ENCODE measurements around the gene ZNF710. TPM values are rescaled to one million over a fixed set of nuclear protein-coding genes. Genes with fewer than 3 reads are reported as not detected.

ZNF710 gene
- polyA plus RNA-seq, 1 experiment: 2.2 TPM

DNA sequence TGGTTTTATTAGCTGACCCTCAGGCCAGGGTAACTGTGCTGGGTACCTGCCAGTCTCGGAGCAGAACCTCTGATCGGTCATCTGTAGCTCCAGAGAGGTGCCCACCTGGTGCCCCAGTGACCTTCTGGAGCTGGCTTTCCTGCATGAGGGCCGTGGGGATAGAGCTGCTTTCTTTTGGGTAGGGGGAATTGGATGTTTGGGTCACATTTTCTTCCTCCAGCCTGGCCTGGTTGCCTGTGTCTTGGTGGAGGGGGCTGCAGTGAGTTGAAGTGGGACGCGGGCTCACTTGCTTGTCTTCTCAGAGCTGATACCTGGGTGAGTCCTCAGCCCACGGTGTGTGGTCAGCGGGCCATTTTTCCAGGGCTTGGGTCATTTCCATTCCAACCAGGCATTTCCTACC is 2.6 kb downstream of the ZNF710 start:
- Histone ChIP-seq H3K4me3 (ENCODE audit: low read depth, low read length) (0 out of 2 replicates have a peak overlapping the region, but pooled peaks have one; percentile 4), H3K9me3 (ENCODE audit: control insufficient read depth, insufficient read depth, low read length) (no peaks in the 10 kb centered on the region; the same call in 1 of the 2 replicates), H3K27ac (ENCODE audit: low read depth, low read length) (peak overlapping the region; percentile 99), H3K27me3 (ENCODE audit: control insufficient read depth, insufficient read depth, low read length) (no peaks in the 10 kb centered on the region)
- ChIA-PET CTCF (interaction anchor here (0.5 to 2.2 kb wide), 4 partner anchors 14 to 68 kb away, joined by 3 to 8 read pairs (median 5); no protein-coding TSS in a partner anchor), POLR2A (interaction anchor here (1.1 to 1.3 kb wide), 3 partner anchors 21 to 197 kb away, joined by 3 to 4 read pairs (median 3); partner anchors contain the start of gene SEMA4B)
- no peak for DNase-seq (ENCODE audit: low read depth, low spot score)
- TF ChIP-seq, protein P1, sequence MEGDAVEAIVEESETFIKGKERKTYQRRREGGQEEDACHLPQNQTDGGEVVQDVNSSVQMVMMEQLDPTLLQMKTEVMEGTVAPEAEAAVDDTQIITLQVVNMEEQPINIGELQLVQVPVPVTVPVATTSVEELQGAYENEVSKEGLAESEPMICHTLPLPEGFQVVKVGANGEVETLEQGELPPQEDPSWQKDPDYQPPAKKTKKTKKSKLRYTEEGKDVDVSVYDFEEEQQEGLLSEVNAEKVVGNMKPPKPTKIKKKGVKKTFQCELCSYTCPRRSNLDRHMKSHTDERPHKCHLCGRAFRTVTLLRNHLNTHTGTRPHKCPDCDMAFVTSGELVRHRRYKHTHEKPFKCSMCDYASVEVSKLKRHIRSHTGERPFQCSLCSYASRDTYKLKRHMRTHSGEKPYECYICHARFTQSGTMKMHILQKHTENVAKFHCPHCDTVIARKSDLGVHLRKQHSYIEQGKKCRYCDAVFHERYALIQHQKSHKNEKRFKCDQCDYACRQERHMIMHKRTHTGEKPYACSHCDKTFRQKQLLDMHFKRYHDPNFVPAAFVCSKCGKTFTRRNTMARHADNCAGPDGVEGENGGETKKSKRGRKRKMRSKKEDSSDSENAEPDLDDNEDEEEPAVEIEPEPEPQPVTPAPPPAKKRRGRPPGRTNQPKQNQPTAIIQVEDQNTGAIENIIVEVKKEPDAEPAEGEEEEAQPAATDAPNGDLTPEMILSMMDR (IDR thresholded peaks at IDR 0.05; ENCODE audit: low read depth, low read length): no peak

DNA sequence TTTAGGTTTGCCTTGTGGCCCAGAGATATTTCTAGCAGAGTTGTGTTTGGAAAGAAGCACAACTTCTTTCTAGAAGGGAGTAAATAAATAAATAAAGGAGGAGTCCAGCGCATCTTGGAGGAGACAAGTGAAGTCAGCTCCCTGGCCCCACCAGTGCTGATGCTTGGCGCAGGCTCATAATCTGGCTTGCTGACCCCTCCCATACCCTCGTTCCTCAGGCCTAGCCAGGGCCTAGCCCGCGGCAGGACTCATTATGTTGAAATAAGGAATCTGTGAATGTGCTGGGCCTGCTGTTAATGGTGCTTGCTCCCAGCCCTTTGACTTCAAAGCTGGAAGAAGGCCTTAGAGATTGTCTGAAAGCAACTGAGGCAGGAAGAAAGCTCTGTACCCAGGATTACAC is 3.1 kb downstream of the ZNF710 start:
- H3K9me3 ChIP-seq (ENCODE audit: control insufficient read depth, insufficient read depth, low read length): no peaks in the 10 kb centered on the region; the same call in 1 of the 2 replicates
- CTCF ChIA-PET: interaction anchor here (0.5 to 2.2 kb wide), 4 partner anchors 13 to 217 kb away, joined by 3 to 8 read pairs (median 4); no protein-coding TSS in a partner anchor
- H3K27me3 ChIP-seq (ENCODE audit: control insufficient read depth, insufficient read depth, low read length): no peaks in the 10 kb centered on the region
- POLR2A ChIA-PET: interaction anchor here (0.6 to 1.3 kb wide), 4 partner anchors 21 to 197 kb away, joined by 3 to 9 read pairs (median 4); partner anchors contain the start of gene SEMA4B
- DNase-seq (ENCODE audit: low read depth, low spot score): no peak
- H3K4me3 ChIP-seq (ENCODE audit: low read depth, low read length): peak overlapping the region; percentile 29
- H3K27ac ChIP-seq (ENCODE audit: low read depth, low read length): peak overlapping the region; percentile 99
- TF ChIP-seq, protein P1 (IDR thresholded peaks at IDR 0.05; ENCODE audit: low read depth, low read length): no peak

DNA sequence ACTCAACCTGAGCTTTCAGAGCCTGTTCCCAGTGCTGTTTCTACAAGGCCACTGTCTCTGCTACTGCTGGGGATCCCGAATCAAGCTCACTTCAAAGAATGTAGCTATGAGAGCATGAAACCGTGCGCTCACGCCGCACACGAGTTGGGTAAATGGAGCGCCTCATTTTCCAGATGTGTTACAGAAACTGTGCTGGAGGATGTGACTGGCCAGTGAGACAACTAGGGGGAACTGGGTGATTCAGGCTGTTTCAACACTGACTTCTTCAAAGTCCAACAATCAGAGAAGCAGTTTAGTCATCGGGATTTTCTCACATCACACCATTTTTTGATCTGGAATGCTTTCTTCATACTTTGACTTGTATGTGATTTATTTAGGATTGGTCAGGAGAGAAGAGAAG is 3.5 kb downstream of the ZNF710 start:
- POLR2A ChIA-PET: interaction anchor here (0.6 to 1.3 kb wide), 4 partner anchors 20 to 196 kb away, joined by 3 to 9 read pairs (median 4); partner anchors contain the start of gene SEMA4B
- Histone ChIP-seq H3K9me3 (ENCODE audit: control insufficient read depth, insufficient read depth, low read length) (peaks cover under 1% of the 10 kb centered on the region), H3K27me3 (ENCODE audit: control insufficient read depth, insufficient read depth, low read length) (no peaks in the 10 kb centered on the region), H3K4me3 (ENCODE audit: low read depth, low read length) (peak overlapping the region; percentile 29), H3K27ac (ENCODE audit: low read depth, low read length) (peak overlapping the region; percentile 99)
- DNase-seq (ENCODE audit: low read depth, low spot score): peak; percentile 92
- CTCF ChIA-PET: interaction anchor here (0.7 to 2.2 kb wide), 3 partner anchors 13 to 216 kb away, joined by 3 to 8 read pairs (median 3); no protein-coding TSS in a partner anchor
- TF ChIP-seq, protein P1 (IDR thresholded peaks at IDR 0.05; ENCODE audit: low read depth, low read length): no peak

DNA sequence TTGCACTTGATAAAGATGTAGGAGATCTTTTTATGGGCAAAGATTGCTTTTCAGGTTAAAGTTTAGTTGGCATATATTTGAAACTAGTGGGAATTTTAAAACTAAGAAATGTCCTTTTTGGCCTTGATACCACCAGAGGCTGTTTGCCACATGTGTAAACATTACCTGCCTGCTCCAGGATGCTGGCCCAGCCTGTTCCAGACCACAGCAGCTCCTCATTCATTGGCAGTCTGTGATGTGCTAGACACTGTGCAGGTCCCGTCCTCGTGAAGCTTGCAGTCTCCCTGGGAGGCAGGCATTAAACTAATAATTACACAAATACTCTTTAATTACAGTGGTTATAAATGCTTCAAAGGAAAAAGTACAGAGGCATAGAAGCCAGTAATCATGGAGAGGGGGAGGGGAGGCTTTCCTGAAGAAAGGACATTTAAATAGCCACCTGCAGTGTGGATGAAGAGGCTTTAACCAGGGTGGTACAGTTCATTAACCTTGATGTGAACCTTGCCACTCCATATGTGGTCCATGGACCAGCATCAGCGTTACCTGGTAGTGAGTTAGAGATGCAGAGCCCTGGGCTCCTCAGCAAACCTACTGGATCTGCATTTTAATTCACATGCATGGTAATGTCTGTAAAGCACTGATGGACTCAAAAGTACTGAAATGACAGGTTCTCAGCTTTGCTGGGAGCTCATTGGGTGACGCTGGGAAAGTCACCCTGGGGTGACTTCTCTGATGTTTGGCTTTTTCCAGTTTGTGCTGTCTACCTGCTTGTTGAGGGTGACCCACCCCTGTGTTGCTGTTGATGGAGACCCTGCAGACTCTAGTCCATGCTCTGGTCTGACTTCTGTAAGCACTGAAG is 5.3 kb downstream of the ZNF710 start:
- no peak overlapping the region for H3K4me3 ChIP-seq (ENCODE audit: low read depth, low read length)
- TF ChIP-seq, protein P1 (IDR thresholded peaks at IDR 0.05; ENCODE audit: low read depth, low read length): no peak
- no peak for DNase-seq (ENCODE audit: low read depth, low spot score)
- no peaks in the 10 kb centered on the region for H3K27me3 ChIP-seq (ENCODE audit: control insufficient read depth, insufficient read depth, low read length)
- peaks cover 14% of the 10 kb centered on the region for H3K9me3 ChIP-seq (ENCODE audit: control insufficient read depth, insufficient read depth, low read length)
- no peak overlapping the region for H3K27ac ChIP-seq (ENCODE audit: low read depth, low read length)
- POLR2A ChIA-PET: interaction anchor here (0.6 kb wide), 1 partner anchor 37 kb away, joined by 3 read pairs; no protein-coding TSS in a partner anchor
- CTCF ChIA-PET: interaction anchor here (0.7 kb wide), 1 partner anchor 108 kb away, joined by 3 read pairs; no protein-coding TSS in a partner anchor
